Neural progenitor cell (in vitro differentiated cells): ENCODE measurements around the gene SMPD1. TPM values are rescaled to one million over a fixed set of nuclear protein-coding genes. Genes with fewer than 3 reads are reported as not detected.
A peak's percentile ranks its signal among the peaks of the same experiment; 100 is the strongest.
"Not testable (repeated sequence)": the region's sequence is repeated elsewhere in the genome, so short reads cannot be mapped to it uniquely, and the experiment has no call there.

Source experiments
- DNase-seq: peaks from one replicate; pipeline ENCODE4 v3.0.0-alpha.2; 2016; ENCODE audit warnings: low spot score
- H2AFZ ChIP-seq: fragments of 200-600 bp; sonication (generic); replicated peaks from 2 replicates; pipeline ENCODE4 v1.6.1; 2016; ENCODE audit warnings: antibody characterized with exemption
- H3F3A ChIP-seq: fragments of 200-600 bp; sonication (generic); 2 replicates; pipeline ENCODE4 v1.6.1; 2016; ENCODE audit warnings: antibody characterized with exemption, low read depth
- H3K27ac ChIP-seq: fragments of 200-600 bp; sonication (generic); 2 replicates; pipeline ENCODE4 v1.5.1; 2016; ENCODE audit warnings: mild to moderate bottlenecking
- H3K27me3 ChIP-seq: fragments of 200-600 bp; sonication (generic); 2 replicates; pipeline ENCODE4 v1.6.1; 2016; ENCODE audit warnings: mild to moderate bottlenecking, moderate library complexity
- H3K36me3 ChIP-seq: fragments of 200-600 bp; sonication (generic); 2 replicates; pipeline ENCODE4 v1.5.1; 2016
- H3K4me1 ChIP-seq: fragments of 200-600 bp; sonication (generic); 2 replicates; pipeline ENCODE4 v1.6.1; 2016; ENCODE audit warnings: mixed run types
- H3K4me2 ChIP-seq: fragments of 200-600 bp; sonication (generic); 2 replicates; pipeline ENCODE4 v1.6.1; 2016
- H3K4me3 ChIP-seq: fragments of 200-600 bp; sonication (generic); 2 replicates; pipeline ENCODE4 v1.5.1; 2016
- H3K79me2 ChIP-seq: fragments of 200-600 bp; sonication (generic); 2 replicates; pipeline ENCODE4 v1.6.1; 2016; ENCODE audit warnings: low read depth
- H3K9ac ChIP-seq: fragments of 200-600 bp; sonication (generic); 2 replicates; pipeline ENCODE4 v1.6.1; 2016
- H3K9me3 ChIP-seq: fragments of 200-600 bp; sonication (generic); 2 replicates; pipeline ENCODE4 v1.5.1; 2016; ENCODE audit warnings: low read depth
- H4K20me1 ChIP-seq: fragments of 200-600 bp; sonication (generic); 2 replicates; pipeline ENCODE4 v1.6.1; 2016; ENCODE audit warnings: low read depth
- H3K27ac Mint-ChIP-seq: 3 replicates; pipeline ENCODE4 v1.8.0; 2021; ENCODE audit warnings: mixed read lengths
- H3K27me3 Mint-ChIP-seq: 2 replicates; pipeline ENCODE4 v1.8.0; 2022; ENCODE audit warnings: low read depth, mild to moderate bottlenecking, inconsistent platforms, moderate library complexity, mixed read lengths; ENCODE audit not compliant: insufficient read depth
- H3K36me3 Mint-ChIP-seq: 3 replicates; pipeline ENCODE4 v1.8.0; 2021; ENCODE audit warnings: mixed read lengths
- H3K4me1 Mint-ChIP-seq: 3 replicates; pipeline ENCODE4 v1.8.0; 2021; ENCODE audit warnings: mixed read lengths
- H3K4me3 Mint-ChIP-seq: 3 replicates; pipeline ENCODE4 v1.8.0; 2021; ENCODE audit warnings: mild to moderate bottlenecking, moderate library complexity, mixed read lengths
- H3K9me3 Mint-ChIP-seq: 3 replicates; pipeline ENCODE4 v1.8.0; 2020; ENCODE audit warnings: mixed read lengths
- EZH2 ChIP-seq: fragments of 200-600 bp; sonication (generic); IDR thresholded peaks from 2 replicates; pipeline ENCODE4 v1.6.1; 2017; ENCODE audit warnings: antibody characterized with exemption, mild to moderate bottlenecking, moderate library complexity
- EZH2phosphoT487 ChIP-seq: fragments of 200-600 bp; sonication (generic); IDR thresholded peaks from 2 replicates; pipeline ENCODE4 v1.6.1; 2017; ENCODE audit warnings: antibody characterized with exemption
- total RNA-seq: library from RNA; depleted of rRNA; stranded (reverse); fragments of >200 nt; gene quantifications from 2 replicates; pipeline ENCODE4 v1.2.3, GENCODE V29; 2015; ENCODE audit warnings: low replicate concordance
- TF ChIP-seq, protein P1 (sequence below): fragments of 200-600 bp; sonication (generic); IDR thresholded peaks from 2 replicates; pipeline ENCODE4 v1.5.1; 2017; ENCODE audit warnings: antibody characterized with exemption, mild to moderate bottlenecking

SMPD1 gene
- total RNA-seq, 1 donor from 2014 or later, result 11.3 TPM

DNA sequence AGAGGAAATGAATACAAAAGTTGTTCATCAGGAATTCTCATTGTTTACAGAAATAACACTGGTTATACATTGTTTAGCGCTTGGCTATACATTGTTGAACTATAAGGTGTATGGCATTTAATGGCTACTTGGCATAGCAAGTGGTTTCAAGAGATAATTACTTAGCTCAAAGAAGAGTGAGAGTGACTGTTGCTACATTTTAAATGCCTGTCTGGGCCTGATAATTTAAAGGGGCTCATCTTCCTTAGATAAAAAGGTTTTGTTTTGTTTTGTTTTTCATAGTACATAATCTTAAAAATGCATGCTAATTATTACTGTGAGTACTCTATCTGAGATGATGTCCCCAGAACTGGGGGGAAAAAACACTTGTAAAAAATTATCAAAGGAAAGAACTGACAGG is 1.5 kb upstream of the SMPD1 start:
- H3K4me1 Mint-ChIP-seq, result peaks cover 19% of the 10 kb centered on the region
- no peak overlapping the region for H2AFZ ChIP-seq
- no peak for TF ChIP-seq EZH2
- TF ChIP-seq, protein P1, sequence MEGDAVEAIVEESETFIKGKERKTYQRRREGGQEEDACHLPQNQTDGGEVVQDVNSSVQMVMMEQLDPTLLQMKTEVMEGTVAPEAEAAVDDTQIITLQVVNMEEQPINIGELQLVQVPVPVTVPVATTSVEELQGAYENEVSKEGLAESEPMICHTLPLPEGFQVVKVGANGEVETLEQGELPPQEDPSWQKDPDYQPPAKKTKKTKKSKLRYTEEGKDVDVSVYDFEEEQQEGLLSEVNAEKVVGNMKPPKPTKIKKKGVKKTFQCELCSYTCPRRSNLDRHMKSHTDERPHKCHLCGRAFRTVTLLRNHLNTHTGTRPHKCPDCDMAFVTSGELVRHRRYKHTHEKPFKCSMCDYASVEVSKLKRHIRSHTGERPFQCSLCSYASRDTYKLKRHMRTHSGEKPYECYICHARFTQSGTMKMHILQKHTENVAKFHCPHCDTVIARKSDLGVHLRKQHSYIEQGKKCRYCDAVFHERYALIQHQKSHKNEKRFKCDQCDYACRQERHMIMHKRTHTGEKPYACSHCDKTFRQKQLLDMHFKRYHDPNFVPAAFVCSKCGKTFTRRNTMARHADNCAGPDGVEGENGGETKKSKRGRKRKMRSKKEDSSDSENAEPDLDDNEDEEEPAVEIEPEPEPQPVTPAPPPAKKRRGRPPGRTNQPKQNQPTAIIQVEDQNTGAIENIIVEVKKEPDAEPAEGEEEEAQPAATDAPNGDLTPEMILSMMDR, result no peak
- TF ChIP-seq EZH2phosphoT487, result no peak
- H4K20me1 ChIP-seq, result no peaks in the 10 kb centered on the region
- H3K4me3 Mint-ChIP-seq, result no peak overlapping the region
- no peaks in the 10 kb centered on the region for H3K36me3 Mint-ChIP-seq
- no peak overlapping the region for H3K27ac ChIP-seq
- DNase-seq, result no peak
- H3K4me3 ChIP-seq, result no peak overlapping the region
- no peak overlapping the region for H3K4me2 ChIP-seq
- no peak overlapping the region for H3K27ac Mint-ChIP-seq
- peaks cover 16% of the 10 kb centered on the region for H3K4me1 ChIP-seq
- H3K9ac ChIP-seq, result no peak overlapping the region
- peaks cover 5% of the 10 kb centered on the region for H3K27me3 Mint-ChIP-seq
- H3K27me3 ChIP-seq, result no peaks in the 10 kb centered on the region
- H3K79me2 ChIP-seq, result no peaks in the 10 kb centered on the region
- no peaks in the 10 kb centered on the region for H3K9me3 Mint-ChIP-seq
- H3F3A ChIP-seq, result peaks cover 27% of the 10 kb centered on the region
- no peaks in the 10 kb centered on the region for H3K9me3 ChIP-seq
- H3K36me3 ChIP-seq, result no peaks in the 10 kb centered on the region

DNA sequence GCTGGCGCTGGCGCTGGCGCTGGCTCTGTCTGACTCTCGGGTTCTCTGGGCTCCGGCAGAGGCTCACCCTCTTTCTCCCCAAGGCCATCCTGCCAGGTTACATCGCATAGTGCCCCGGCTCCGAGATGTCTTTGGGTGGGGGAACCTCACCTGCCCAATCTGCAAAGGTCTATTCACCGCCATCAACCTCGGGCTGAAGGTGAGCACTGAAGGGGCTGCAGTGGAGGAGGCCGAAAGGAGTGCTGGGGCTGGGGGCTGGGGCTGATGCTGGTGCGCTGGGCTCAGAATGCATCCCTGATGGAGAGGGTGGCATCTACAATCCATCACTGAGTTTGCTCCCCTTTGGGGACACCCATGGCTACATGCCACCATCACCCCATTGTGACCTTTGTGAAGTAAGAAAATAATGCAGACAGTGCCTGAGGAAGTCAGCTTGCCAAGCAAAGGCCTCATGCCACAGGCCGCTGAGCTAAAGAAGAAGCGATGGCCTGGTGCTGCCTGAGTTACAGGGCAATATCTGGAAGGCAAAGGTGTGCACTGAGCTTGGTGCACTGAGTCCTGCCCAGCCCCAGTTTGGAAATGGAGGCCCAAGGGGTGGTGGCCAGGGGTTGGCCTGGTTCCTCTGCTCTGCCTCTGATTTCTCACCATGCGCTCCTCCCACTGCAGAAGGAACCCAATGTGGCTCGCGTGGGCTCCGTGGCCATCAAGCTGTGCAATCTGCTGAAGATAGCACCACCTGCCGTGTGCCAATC is 620 bp downstream of the SMPD1 start:
- Histone ChIP-seq H3K27ac (no peak overlapping the region), H3K79me2 (no peaks in the 10 kb centered on the region), H3K9me3 (no peaks in the 10 kb centered on the region), H3F3A (peaks cover 27% of the 10 kb centered on the region), H3K4me3 (peak overlapping the region; percentile 82), H3K36me3 (no peaks in the 10 kb centered on the region), H2AFZ (peak overlapping the region; percentile 89), H3K4me2 (peak overlapping the region; percentile 94), H3K4me1 (peaks cover 12% of the 10 kb centered on the region), H3K27me3 (no peaks in the 10 kb centered on the region), H3K9ac (peak overlapping the region; percentile 56), H4K20me1 (no peaks in the 10 kb centered on the region)
- no peak for TF ChIP-seq EZH2
- no peak for TF ChIP-seq EZH2phosphoT487
- TF ChIP-seq, protein P1, result no peak
- H3K27me3 Mint-ChIP-seq, result peaks cover 7% of the 10 kb centered on the region
- H3K4me3 Mint-ChIP-seq, result peak overlapping the region; percentile 90
- peaks cover 4% of the 10 kb centered on the region for H3K36me3 Mint-ChIP-seq
- peaks cover 16% of the 10 kb centered on the region for H3K4me1 Mint-ChIP-seq
- DNase-seq, result no peak
- no peak overlapping the region for H3K27ac Mint-ChIP-seq
- H3K9me3 Mint-ChIP-seq, result no peaks in the 10 kb centered on the region

DNA sequence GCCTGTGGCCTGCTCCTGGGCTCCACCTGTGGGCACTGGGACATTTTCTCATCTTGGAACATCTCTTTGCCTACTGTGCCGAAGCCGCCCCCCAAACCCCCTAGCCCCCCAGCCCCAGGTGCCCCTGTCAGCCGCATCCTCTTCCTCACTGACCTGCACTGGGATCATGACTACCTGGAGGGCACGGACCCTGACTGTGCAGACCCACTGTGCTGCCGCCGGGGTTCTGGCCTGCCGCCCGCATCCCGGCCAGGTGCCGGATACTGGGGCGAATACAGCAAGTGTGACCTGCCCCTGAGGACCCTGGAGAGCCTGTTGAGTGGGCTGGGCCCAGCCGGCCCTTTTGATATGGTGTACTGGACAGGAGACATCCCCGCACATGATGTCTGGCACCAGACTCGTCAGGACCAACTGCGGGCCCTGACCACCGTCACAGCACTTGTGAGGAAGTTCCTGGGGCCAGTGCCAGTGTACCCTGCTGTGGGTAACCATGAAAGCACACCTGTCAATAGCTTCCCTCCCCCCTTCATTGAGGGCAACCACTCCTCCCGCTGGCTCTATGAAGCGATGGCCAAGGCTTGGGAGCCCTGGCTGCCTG is 1.4 kb downstream of the SMPD1 start:
- Histone ChIP-seq H3K4me1 (peaks cover 12% of the 10 kb centered on the region), H3K4me2 (no peak overlapping the region), H2AFZ (no peak overlapping the region), H3F3A (peaks cover 27% of the 10 kb centered on the region), H3K4me3 (no peak overlapping the region), H3K36me3 (no peaks in the 10 kb centered on the region), H3K27me3 (no peaks in the 10 kb centered on the region), H3K9me3 (no peaks in the 10 kb centered on the region), H3K79me2 (no peaks in the 10 kb centered on the region), H4K20me1 (no peaks in the 10 kb centered on the region), H3K27ac (no peak overlapping the region), H3K9ac (no peak overlapping the region)
- Mint-ChIP-seq H3K27me3 (peaks cover 10% of the 10 kb centered on the region), H3K36me3 (peaks cover 11% of the 10 kb centered on the region), H3K9me3 (no peaks in the 10 kb centered on the region), H3K27ac (no peak overlapping the region), H3K4me3 (peak overlapping the region; percentile 90), H3K4me1 (peaks cover 16% of the 10 kb centered on the region)
- DNase-seq, result no peak
- TF ChIP-seq EZH2phosphoT487 (no peak), EZH2 (no peak)
- TF ChIP-seq, protein P1, result no peak

DNA sequence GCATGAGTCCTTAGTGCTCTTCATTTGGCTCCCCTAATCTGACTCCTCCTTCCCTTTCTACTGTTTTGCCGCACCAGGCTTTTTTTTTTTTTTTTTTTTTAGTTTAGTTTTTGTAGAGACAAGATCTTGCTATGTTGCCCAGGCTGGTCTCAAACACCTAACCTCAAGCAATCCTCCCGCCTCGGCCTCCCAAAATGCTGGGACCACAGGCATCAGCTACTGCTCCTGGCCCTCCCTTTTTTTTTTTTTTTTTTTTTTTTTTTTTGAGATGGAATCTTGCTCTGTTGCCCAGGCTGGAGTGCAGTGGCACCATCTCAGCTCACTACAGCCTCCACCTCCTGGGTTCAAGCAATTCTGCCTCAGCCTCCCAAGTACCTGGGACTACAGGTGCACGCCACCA is 2.0 kb downstream of the SMPD1 start:
- Mint-ChIP-seq H3K36me3 (peaks cover 11% of the 10 kb centered on the region), H3K4me1 (peaks cover 17% of the 10 kb centered on the region)
- H3K27me3 Mint-ChIP-seq, result not testable (repeated sequence)

More for the DNA sequence above, 2.0 kb downstream of the SMPD1 start:
- H3K9me3 ChIP-seq, H3K4me3 ChIP-seq, H3K9ac ChIP-seq, H3K27ac ChIP-seq, DNase-seq, H2AFZ ChIP-seq, H3K4me2 ChIP-seq, H3K27ac Mint-ChIP-seq, H3K79me2 ChIP-seq, H4K20me1 ChIP-seq, H3K27me3 ChIP-seq, H3K36me3 ChIP-seq, H3K9me3 Mint-ChIP-seq: not testable (repeated sequence)
- Histone ChIP-seq H3K4me1 (peaks cover 12% of the 10 kb centered on the region), H3F3A (peaks cover 27% of the 10 kb centered on the region)
- H3K4me3 Mint-ChIP-seq, result peak overlapping the region; percentile 75
